Activated CD4-positive, alpha-beta memory T cell treated with anti-CD3 and anti-CD28 coated beads, Interleukin-2, amount 10 ng/mL, durations not matched to agents 7 days and 5 days (primary cell): Measurements from ENCODE around the gene CCDC40. TPM values are rescaled to one million over a fixed set of nuclear protein-coding genes. Genes with fewer than 3 reads are reported as not detected.

ENCODE experiments used
- CTCF ChIA-PET: fragments of 350-600 bp; sonication (Branson Sonifier 250); formaldehyde crosslinking; loops from one replicate; lab custom pipeline; 2021; ENCODE audit warnings: antibody characterized with exemption, inconsistent platforms; lab: Charles Lee
- POLR2A ChIA-PET: fragments of 350-600 bp; sonication (Branson Sonifier 250); formaldehyde crosslinking; loops from one replicate; lab custom pipeline; 2021; ENCODE audit warnings: antibody characterized with exemption; lab: Charles Lee
- DNase-seq: peaks from one replicate; pipeline ENCODE4 v3.0.0-alpha.2; 2020
- H3K27ac Mint-ChIP-seq: one replicate; pipeline ENCODE4 v1.8.0; 2021; ENCODE audit warnings: mild to moderate bottlenecking, mixed read lengths
- H3K27me3 Mint-ChIP-seq: one replicate; pipeline ENCODE4 v1.8.0; 2021; ENCODE audit warnings: mixed read lengths
- H3K36me3 Mint-ChIP-seq: one replicate; pipeline ENCODE4 v1.8.0; 2021; ENCODE audit warnings: low read depth, mixed read lengths
- H3K4me1 Mint-ChIP-seq: one replicate; pipeline ENCODE4 v1.8.0; 2021; ENCODE audit warnings: mixed read lengths
- H3K4me3 Mint-ChIP-seq: one replicate; pipeline ENCODE4 v1.8.0; 2021; ENCODE audit warnings: mild to moderate bottlenecking, mixed read lengths
- H3K9me3 Mint-ChIP-seq: one replicate; pipeline ENCODE4 v1.8.0; 2021; ENCODE audit warnings: mixed read lengths
- total RNA-seq, 2 experiments: library from RNA; stranded (reverse); gene quantifications; one replicate each; pipeline ENCODE4 v1.2.3, GENCODE V29; 2021

Gene CCDC40
- total RNA-seq, 2 experiments from 2014 or later, result not detected

DNA sequence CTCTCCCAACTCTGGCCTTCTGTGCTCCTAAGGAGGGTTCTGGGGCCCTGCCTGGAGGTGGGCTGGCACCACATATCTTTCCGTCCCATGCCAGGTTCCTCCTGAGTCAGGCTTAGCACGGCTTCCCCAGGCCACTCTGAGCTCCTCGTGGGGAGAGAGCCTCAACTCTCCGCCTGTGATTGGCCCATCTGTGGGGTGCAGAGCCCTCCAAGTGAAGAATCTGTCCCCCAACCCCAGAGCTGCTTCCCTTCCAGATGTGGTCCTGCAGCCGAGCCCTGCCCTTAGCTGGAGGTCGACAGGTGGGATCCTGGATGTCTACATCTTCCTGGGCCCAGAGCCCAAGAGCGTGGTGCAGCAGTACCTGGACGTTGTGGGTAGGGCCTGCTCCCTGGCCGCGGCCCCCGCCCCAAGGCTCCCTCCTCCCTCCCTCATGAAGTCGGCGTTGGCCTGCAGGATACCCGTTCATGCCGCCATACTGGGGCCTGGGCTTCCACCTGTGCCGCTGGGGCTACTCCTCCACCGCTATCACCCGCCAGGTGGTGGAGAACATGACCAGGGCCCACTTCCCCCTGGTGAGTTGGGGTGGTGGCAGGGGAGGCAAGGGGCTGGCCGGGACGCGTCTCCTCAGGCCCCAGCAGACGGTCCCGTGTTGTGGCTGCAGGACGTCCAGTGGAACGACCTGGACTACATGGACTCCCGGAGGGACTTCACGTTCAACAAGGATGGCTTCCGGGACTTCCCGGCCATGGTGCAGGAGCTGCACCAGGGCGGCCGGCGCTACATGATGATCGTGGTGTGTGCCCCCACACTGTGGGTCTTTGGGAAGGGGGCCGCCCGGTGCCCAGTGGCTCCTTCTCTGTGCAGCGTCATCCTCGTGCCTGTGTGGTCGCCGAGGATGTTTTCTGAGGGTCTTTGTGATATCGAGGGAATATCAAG is 71.9 kb downstream of the CCDC40 start:
- ChIA-PET CTCF (no interaction called here), POLR2A (interaction anchor here (1.3 kb wide), 1 partner anchor 37 kb away, joined by 3 read pairs; no protein-coding TSS in a partner anchor)
- Mint-ChIP-seq H3K9me3 (no peaks in the 10 kb centered on the region), H3K27ac (no peak overlapping the region), H3K4me1 (peaks cover 1% of the 10 kb centered on the region), H3K27me3 (no peaks in the 10 kb centered on the region), H3K36me3 (no peaks in the 10 kb centered on the region), H3K4me3 (no peak overlapping the region)
- no peak for DNase-seq

DNA sequence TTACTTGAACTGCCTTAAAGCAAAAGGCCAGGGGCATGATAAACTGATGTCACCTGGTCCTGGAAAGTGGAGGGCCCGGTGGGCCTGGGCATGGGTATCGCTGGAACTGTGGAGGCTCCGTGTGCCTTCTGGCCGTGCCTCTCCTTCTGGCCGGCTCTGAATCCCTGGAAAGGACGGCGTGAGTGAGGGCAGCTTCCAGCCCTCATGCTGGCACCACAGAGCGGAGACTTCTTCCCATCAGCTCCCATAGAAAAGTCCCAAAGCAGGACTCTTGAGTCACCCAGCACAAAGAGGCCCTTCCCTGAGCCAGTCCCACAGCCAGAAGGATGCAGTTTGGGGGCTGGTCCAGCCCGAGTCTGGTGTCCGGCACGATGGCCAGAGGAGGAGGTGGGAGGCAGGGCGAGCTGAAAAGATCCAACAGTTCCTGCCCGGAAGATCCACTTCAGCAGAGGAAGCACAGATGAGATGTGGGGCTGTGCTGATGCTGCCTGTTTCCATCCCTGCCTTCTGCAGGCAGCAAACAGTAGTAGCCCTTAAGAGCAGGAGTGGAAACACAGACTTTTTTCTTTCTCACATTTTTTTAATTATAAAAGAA is 72.7 kb downstream of the CCDC40 start:
- Mint-ChIP-seq H3K27ac (no peak overlapping the region), H3K4me1 (no peaks in the 10 kb centered on the region), H3K27me3 (no peaks in the 10 kb centered on the region), H3K4me3 (no peak overlapping the region), H3K9me3 (no peaks in the 10 kb centered on the region), H3K36me3 (no peaks in the 10 kb centered on the region)
- CTCF ChIA-PET, result interaction anchor here (1.9 kb wide), 1 partner anchor 8 kb away, joined by 7 read pairs; the partner anchor contains the start of gene GAA
- DNase-seq, result no peak
- POLR2A ChIA-PET, result interaction anchor here (1.2 kb wide), 1 partner anchor 8 kb away, joined by 4 read pairs; the partner anchor contains the start of gene GAA

DNA sequence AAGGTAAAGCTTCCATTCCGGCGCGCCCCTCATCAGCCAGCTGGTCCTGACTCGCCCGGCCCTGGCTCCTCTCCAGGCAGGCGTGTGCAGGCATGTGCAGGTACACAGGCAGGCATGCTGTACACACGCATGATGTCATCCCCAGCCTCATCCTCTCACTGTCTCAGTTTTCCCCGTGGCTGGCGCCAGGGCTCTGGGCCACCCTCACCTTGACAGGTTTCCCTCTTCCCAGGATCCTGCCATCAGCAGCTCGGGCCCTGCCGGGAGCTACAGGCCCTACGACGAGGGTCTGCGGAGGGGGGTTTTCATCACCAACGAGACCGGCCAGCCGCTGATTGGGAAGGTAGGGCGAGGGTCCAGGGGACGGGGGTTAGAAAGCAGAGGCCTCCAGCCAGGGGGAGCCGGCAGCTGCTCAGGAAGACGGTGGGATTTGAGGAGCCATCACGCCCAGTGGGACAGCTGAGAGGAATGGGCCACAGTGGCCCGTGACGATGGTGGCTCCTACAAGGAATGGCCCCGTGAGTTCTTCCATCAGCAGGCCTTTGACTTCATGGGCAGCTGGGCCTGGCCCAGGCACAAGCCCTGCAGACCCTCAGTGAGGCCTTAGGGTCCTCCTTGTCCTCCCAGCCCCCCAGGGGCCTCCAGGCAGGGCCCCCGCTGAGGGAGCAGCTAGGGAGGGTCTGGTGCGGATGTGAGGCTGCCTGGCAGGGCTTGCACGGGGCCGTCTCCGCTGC is 73.4 kb downstream of the CCDC40 start:
- Mint-ChIP-seq H3K9me3 (no peaks in the 10 kb centered on the region), H3K4me1 (no peaks in the 10 kb centered on the region), H3K4me3 (no peak overlapping the region), H3K27ac (no peak overlapping the region), H3K36me3 (no peaks in the 10 kb centered on the region), H3K27me3 (peaks cover 2% of the 10 kb centered on the region)
- ChIA-PET CTCF (interaction anchor here (1.9 kb wide), 1 partner anchor 8 kb away, joined by 7 read pairs; the partner anchor contains the start of gene GAA), POLR2A (interaction anchor here (1.2 kb wide), 1 partner anchor 9 kb away, joined by 4 read pairs; the partner anchor contains the start of gene GAA)
- no peak for DNase-seq

DNA sequence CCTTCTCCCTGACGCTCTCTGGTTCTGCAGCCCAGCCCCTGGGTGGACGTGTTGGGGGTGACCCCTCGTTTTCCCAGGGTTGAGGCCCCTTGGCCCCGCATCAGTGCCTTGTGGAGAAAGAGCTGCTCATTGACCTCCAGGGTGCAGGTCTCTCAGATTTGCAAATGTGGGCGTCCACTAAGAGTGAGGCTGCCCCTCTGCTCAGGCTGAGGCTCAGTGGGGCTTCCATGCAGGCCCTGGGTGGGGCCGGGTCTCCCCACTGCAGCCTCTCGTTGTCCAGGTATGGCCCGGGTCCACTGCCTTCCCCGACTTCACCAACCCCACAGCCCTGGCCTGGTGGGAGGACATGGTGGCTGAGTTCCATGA is 74.0 kb downstream of the CCDC40 start:
- no peak for DNase-seq
- POLR2A ChIA-PET, result interaction anchor here (1.2 kb wide), 1 partner anchor 9 kb away, joined by 4 read pairs; the partner anchor contains the start of gene GAA
- no peaks in the 10 kb centered on the region for H3K9me3 Mint-ChIP-seq
- H3K27ac Mint-ChIP-seq, result no peak overlapping the region
- H3K27me3 Mint-ChIP-seq, result peaks cover 5% of the 10 kb centered on the region
- H3K4me1 Mint-ChIP-seq, result no peaks in the 10 kb centered on the region
- CTCF ChIA-PET, result interaction anchor here (1.9 kb wide), 1 partner anchor 9 kb away, joined by 7 read pairs; the partner anchor contains the start of gene GAA
- H3K36me3 Mint-ChIP-seq, result no peaks in the 10 kb centered on the region
- no peak overlapping the region for H3K4me3 Mint-ChIP-seq

- CTCF ChIA-PET, result interaction anchor here (1.9 kb wide), 1 partner anchor 10 kb away, joined by 7 read pairs; the partner anchor contains the start of gene GAA
- no peak overlapping the region for H3K4me3 Mint-ChIP-seq
- no peaks in the 10 kb centered on the region for H3K4me1 Mint-ChIP-seq
- H3K27ac Mint-ChIP-seq, result no peak overlapping the region
- H3K36me3 Mint-ChIP-seq, result no peaks in the 10 kb centered on the region
- no peak for DNase-seq
- H3K9me3 Mint-ChIP-seq, result no peaks in the 10 kb centered on the region
- H3K27me3 Mint-ChIP-seq, result peaks cover 5% of the 10 kb centered on the region
- POLR2A ChIA-PET, result no interaction called here
These were observed 74.7 kb downstream of the CCDC40 start for GRCh38 chr17:80110927-80111701.

DNA sequence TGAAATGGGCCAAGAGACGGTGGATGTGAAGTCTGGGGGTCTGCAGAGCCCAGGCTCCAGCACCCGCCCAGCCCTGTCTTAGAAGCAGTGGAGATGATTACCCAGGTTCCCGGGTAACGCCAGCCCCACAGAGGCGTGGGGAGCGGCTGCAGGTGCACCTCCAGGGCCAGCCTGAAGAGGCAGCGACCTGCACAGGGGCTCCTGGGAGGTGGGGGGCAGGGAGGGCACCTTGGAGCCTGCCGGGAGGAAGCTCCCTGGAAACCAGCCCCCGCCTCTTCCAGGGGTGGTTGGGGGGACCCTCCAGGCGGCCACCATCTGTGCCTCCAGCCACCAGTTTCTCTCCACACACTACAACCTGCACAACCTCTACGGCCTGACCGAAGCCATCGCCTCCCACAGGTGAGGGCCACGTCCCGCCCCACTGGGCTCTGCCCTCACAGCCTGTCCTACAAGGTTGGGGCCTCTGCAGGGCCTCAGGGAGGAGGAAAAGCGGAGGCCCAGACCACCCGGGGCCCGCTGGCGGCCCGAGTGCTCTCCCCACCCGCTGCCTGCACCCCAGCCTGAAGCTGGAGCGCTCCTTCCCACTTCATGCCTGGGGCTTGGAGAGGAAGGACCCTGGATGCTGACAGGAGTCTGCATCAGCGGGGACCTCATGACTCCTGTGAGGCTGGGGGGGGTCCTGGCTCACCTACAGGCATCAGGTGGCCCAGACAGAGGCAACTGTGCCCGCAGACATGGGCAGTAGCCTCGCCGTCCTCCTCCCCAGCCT is 75.4 kb downstream of the CCDC40 start:
- ChIA-PET CTCF (interaction anchor here (1.1 kb wide), 1 partner anchor 11 kb away, joined by 3 read pairs; the partner anchor contains the start of gene GAA), POLR2A (interaction anchor here (1.9 kb wide), 1 partner anchor 10 kb away, joined by 7 read pairs; the partner anchor contains the start of gene GAA)
- Mint-ChIP-seq H3K36me3 (no peaks in the 10 kb centered on the region), H3K27me3 (peaks cover 5% of the 10 kb centered on the region), H3K4me1 (no peaks in the 10 kb centered on the region), H3K27ac (no peak overlapping the region), H3K4me3 (no peak overlapping the region), H3K9me3 (no peaks in the 10 kb centered on the region)
- no peak for DNase-seq

DNA sequence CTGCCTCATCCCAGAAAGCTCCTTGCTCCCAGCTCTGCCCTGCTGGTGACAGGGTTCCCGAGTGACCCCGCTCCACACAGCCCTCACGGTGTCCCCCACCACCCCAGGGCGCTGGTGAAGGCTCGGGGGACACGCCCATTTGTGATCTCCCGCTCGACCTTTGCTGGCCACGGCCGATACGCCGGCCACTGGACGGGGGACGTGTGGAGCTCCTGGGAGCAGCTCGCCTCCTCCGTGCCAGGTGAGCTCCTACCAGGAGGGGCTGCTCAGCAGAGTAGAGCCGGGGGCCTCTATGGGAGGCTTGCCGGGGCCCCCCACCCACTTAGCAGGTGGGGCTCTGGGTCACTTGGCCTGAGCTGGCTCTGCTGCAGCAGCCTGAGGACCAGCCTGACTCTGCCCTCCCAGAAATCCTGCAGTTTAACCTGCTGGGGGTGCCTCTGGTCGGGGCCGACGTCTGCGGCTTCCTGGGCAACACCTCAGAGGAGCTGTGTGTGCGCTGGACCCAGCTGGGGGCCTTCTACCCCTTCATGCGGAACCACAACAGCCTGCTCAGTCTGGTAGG is 76.1 kb downstream of the CCDC40 start:
- Mint-ChIP-seq H3K9me3 (no peaks in the 10 kb centered on the region), H3K4me1 (no peaks in the 10 kb centered on the region), H3K4me3 (no peak overlapping the region), H3K36me3 (no peaks in the 10 kb centered on the region), H3K27ac (no peak overlapping the region), H3K27me3 (peaks cover 5% of the 10 kb centered on the region)
- CTCF ChIA-PET, result interaction anchor here (1.1 kb wide), 1 partner anchor 11 kb away, joined by 3 read pairs; the partner anchor contains the start of gene GAA
- DNase-seq, result no peak
- POLR2A ChIA-PET, result interaction anchor here (1.9 kb wide), 1 partner anchor 11 kb away, joined by 7 read pairs; the partner anchor contains the start of gene GAA

GRCh38 chr17:80113033-80113484 is 76.6 kb downstream of the CCDC40 start:
- Mint-ChIP-seq H3K27me3 (peaks cover 5% of the 10 kb centered on the region), H3K4me3 (no peak overlapping the region), H3K27ac (no peak overlapping the region), H3K9me3 (no peaks in the 10 kb centered on the region), H3K36me3 (no peaks in the 10 kb centered on the region), H3K4me1 (no peaks in the 10 kb centered on the region)
- no peak for DNase-seq
- CTCF ChIA-PET, result interaction anchor here (1.1 kb wide), 1 partner anchor 12 kb away, joined by 3 read pairs; the partner anchor contains the start of gene GAA
- POLR2A ChIA-PET, result interaction anchor here (1.9 kb wide), 1 partner anchor 12 kb away, joined by 7 read pairs; the partner anchor contains the start of gene GAA

- peaks cover 5% of the 10 kb centered on the region for H3K27me3 Mint-ChIP-seq
- no peak overlapping the region for H3K4me3 Mint-ChIP-seq
- ChIA-PET CTCF (interaction anchor here (2.5 kb wide), 1 partner anchor 14 kb away, joined by 22 read pairs; the partner anchor contains the start of gene GAA), POLR2A (interaction anchor here (1.1 to 2.2 kb wide), 3 partner anchors 13 to 19 kb away, joined by 3 to 7 read pairs (median 4); partner anchors contain the start of gene GAA)
- no peak for DNase-seq
- no peaks in the 10 kb centered on the region for H3K36me3 Mint-ChIP-seq
- no peaks in the 10 kb centered on the region for H3K9me3 Mint-ChIP-seq
- no peaks in the 10 kb centered on the region for H3K4me1 Mint-ChIP-seq
- no peak overlapping the region for H3K27ac Mint-ChIP-seq
These were observed 78.3 kb downstream of the CCDC40 start for GRCh38 chr17:80114758-80115157.

DNA sequence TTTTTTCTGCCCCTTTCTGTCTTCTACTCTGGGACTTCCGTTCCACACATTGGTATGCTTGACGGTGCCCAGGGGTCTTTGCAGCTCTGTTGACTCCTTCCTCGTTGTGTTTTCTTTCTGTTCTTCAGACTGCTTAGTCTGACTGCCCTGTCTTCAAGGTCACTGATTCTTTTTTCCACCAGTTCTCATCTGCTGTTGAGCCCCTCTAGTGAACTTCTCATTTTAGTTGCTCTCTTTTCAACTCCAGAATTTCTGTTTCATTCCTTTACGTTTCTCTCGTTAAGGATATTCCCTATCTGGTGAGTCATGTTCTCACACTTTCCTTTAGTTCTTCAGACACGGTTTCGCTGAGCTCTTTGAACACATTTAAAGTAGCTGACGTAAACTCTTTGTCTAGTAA is 78.7 kb downstream of the CCDC40 start:
- peaks cover 5% of the 10 kb centered on the region for H3K27me3 Mint-ChIP-seq

More for the DNA sequence above, 78.7 kb downstream of the CCDC40 start:
- ChIA-PET CTCF (interaction anchor here (2.5 kb wide), 1 partner anchor 15 kb away, joined by 22 read pairs; the partner anchor contains the start of gene GAA), POLR2A (interaction anchor here (1.1 to 2.2 kb wide), 3 partner anchors 13 to 19 kb away, joined by 3 to 7 read pairs (median 4); partner anchors contain the start of gene GAA)
- DNase-seq, result no peak
- Mint-ChIP-seq H3K27ac (no peak overlapping the region), H3K36me3 (no peaks in the 10 kb centered on the region), H3K4me1 (no peaks in the 10 kb centered on the region), H3K9me3 (no peaks in the 10 kb centered on the region), H3K4me3 (no peak overlapping the region)
